Sigmoid colon (tissue), 7 donors: ENCODE results near the gene LGALS9C. TPM values are rescaled to one million over a fixed set of nuclear protein-coding genes. Genes with fewer than 3 reads are reported as not detected.
"Not testable (repeated sequence)": the region's sequence is repeated elsewhere in the genome, so short reads cannot be mapped to it uniquely, and the experiment has no call there.

Source experiments
- DNase-seq: peaks from one replicate; pipeline ENCODE4 v3.0.0-alpha.2; 2019
- H3K27ac ChIP-seq, 4 donors: fragments of 200-600 bp; sonication (generic); one replicate each; pipeline ENCODE4 v1.5.1; 2016 to 2019; ENCODE audit warnings: mild to moderate bottlenecking in 1 of 4
- H3K27me3 ChIP-seq, 3 donors: fragments of 200-600 bp; sonication (generic); one replicate each; pipeline ENCODE4 v1.5.1; 2019; ENCODE audit warnings: mild to moderate bottlenecking in 1 of 3
- H3K36me3 ChIP-seq, 4 donors: fragments of 200-600 bp; sonication (generic); one replicate each; pipeline ENCODE4 v1.5.1; 2016 to 2019
- H3K4me1 ChIP-seq, 4 donors: fragments of 200-600 bp; sonication (generic); one replicate each; pipeline ENCODE4 v1.5.1; 2017 to 2019
- H3K4me3 ChIP-seq, 4 donors: fragments of 200-600 bp; sonication (generic); one replicate each; pipeline ENCODE4 v1.5.1; 2017 to 2019; ENCODE audit warnings: mild to moderate bottlenecking in 2 of 4, moderate library complexity in 1 of 4
- H3K9me3 ChIP-seq, 4 donors: fragments of 200-600 bp in 3 of 4; sonication (generic) in 3 of 4; one replicate each; pipeline versions ENCODE4 v1.5.1 to v1.6.1; 2013 to 2019
- WGBS, 2 donors: extraction: QIAGEN DNeasy Blood & Tissue Kit; methylation state at CpG; one replicate each; pipeline ENCODE4 v1.1.7; 2013; 5-methylcytosine and 5-hydroxymethylcytosine counted together
- intact Hi-C: fragments of 100-400 bp; cut with DNase I; formaldehyde crosslinking; loops from one replicate; pipeline ENCODE4 v1.15.1; 2023
- polyA plus RNA-seq, 3 donors: library from polyadenylated mRNA; stranded (reverse); fragments of 200-250 nt; gene quantifications; one replicate each; pipeline ENCODE4 v1.2.3, GENCODE V29; 2013
- small RNA-seq, 3 donors: library from RNA; depleted of rRNA; stranded (forward); fragments of <200 nt; gene quantifications; one replicate each; pipeline ENCODE3, GENCODE V24; 2016
- total RNA-seq, 4 donors: library from RNA; depleted of rRNA; stranded (reverse); fragments of >200 nt; gene quantifications; one replicate each; pipeline ENCODE4 v1.1.0, GENCODE V29; 2016
- donor health status: healthy with polysubstance abuse.
- donor health status: Bipolar disorder and iron deficiency.
- donor health status: healthy.

LGALS9C gene
- total and polyA plus RNA-seq, 7 donors = 0.83 to 105 (median 34.1) TPM; not detected in 3

DNA sequence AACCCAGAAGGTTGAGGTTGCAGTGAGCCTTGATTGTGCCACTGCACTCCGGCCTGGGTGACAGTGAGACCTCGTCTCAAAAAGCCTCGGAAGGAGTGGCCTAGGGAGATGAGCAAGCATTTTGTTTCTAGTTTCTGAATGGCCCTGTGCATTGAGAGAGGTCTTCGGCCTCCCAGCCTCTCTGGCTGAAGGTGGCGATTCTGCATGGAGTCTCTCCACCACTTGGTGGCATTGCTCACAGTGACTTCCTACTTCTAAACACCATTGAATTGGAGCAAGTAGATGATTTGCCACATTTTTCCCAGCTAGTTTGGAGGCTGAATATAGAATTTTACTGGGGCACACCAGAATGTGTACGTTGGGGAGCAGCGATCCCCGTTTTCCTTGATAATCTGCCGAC is 48.4 kb downstream of the LGALS9C start:
- 64 to 84% methylated on average over 7 of the region's 9 CpGs for WGBS, 2 donors
- H3K36me3 ChIP-seq = not testable (repeated sequence)

DNA sequence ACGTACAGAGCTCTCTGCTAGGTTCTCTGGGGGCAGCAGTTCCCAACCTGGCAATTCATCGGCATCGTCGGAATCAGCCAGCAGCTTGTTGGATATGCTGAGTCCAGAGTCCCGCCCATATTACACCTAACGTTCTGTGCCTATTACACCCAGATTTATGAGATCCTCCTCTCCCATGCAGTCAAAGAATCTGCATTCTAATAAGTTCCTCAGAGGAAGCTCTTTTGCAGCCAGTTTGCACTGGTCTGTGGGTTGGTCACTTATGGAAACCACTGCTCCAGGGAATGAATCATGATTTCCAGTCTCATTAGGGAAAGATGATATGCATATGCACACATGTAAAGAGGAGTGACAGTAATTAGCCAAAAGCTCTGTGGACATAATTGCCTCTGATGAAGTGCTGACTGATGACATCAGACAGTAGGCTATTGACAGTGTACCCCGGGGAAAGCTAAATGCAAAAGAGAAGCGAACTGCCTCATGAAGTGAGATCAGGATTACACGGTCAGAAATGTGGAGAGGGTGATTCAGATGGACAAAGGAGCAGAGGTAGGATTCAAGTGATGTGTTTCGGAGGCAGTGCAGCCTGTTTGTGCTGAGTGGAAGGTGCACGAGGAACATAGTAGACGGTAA is 49.7 kb downstream of the LGALS9C start:
- H3K36me3 ChIP-seq, H3K4me3 ChIP-seq, H3K27ac ChIP-seq, H3K9me3 ChIP-seq, intact Hi-C loops, H3K27me3 ChIP-seq, DNase-seq, H3K4me1 ChIP-seq: not testable (repeated sequence)
- 68 to 85% methylated on average over 5 to 10 of the region's 12 CpGs for WGBS, 2 donors

More for the DNA sequence above, 48.4 kb downstream of the LGALS9C start:
- H3K4me3 ChIP-seq, H3K9me3 ChIP-seq, DNase-seq, H3K27me3 ChIP-seq, intact Hi-C loops, H3K4me1 ChIP-seq, H3K27ac ChIP-seq: not testable (repeated sequence)

DNA sequence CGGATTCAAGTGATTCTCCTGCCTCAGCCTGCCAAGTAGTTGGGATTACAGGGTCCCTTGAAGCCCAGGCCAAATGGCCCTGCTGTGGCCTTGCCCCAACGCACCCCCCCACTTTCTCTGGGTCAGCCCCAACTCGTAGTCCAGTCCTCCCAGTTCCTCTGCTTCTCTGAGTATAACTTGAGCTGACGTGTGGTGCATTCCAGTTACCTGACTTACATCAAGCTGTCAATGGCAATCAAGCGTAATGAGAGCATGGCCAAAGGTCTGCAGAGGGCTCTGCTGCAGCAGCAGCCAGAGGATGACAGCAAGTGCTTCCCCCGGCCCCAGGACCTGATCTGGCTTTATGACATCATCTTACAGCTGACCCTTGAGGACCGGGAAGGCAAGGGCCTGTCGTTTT is 50.8 kb downstream of the LGALS9C start:
- H3K4me1 ChIP-seq, intact Hi-C loops, H3K27ac ChIP-seq, H3K27me3 ChIP-seq, DNase-seq, H3K36me3 ChIP-seq, H3K4me3 ChIP-seq, H3K9me3 ChIP-seq: not testable (repeated sequence)
- 83 to 88% methylated on average over 8 of the region's 8 CpGs for WGBS, 2 donors

DNA sequence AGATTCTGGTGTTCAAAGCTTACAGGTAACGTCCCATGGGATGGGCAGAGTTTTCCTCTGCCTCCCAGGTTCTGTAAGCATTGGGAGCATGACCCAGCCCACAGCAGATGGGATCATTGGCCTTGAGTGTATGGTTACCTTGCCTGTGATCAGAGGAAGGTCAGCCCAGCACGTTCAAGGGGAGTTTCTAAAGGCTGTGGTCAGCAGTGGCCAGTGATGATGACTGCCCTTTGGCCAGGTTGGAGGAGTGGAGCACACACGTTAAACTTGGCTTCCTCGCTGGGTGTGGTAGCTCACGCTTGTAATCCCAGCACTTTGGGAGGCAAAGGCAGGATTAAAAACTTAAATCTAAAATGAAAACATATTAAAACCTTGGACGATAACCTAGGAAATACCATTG is 51.8 kb downstream of the LGALS9C start:
- 45 to 87% methylated on average over 2 to 4 of the region's 6 CpGs for WGBS, 2 donors
- H3K27me3 ChIP-seq, H3K4me3 ChIP-seq, H3K4me1 ChIP-seq, H3K9me3 ChIP-seq, DNase-seq, intact Hi-C loops, H3K27ac ChIP-seq, H3K36me3 ChIP-seq: not testable (repeated sequence)

DNA sequence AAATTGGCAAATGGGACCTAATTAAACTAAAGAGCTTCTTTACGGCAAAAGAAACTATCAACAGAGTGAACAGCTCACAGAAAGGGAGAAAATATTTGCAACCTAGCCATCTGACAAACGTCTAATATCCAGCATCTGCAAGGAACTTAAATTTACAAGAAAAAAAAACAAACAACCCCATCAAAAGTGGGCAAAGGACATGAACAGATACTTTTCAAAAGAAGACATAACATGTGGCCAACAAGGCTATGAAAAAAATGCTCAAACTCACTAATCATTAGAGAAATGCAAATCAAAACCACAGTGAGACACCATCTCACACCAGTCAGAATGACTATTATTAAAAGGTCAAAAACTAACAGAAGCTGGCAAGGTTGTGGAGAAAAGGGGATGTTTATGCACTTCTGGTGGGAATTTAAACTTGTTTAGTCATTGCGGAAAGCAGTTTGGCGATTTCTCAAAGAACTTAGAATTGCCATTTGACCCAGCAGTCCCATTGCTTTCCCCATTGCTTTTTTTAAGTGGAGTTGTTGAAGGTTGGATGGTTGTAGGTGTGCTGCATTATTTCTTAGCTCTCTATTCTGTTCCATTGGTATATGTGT is 52.4 kb downstream of the LGALS9C start:
- H3K27ac ChIP-seq, H3K27me3 ChIP-seq, intact Hi-C loops, H3K4me1 ChIP-seq, DNase-seq, H3K4me3 ChIP-seq, H3K36me3 ChIP-seq, H3K9me3 ChIP-seq: not testable (repeated sequence)
- WGBS, 2 donors = 82 to 92% methylated on average over 4 of the region's 4 CpGs

DNA sequence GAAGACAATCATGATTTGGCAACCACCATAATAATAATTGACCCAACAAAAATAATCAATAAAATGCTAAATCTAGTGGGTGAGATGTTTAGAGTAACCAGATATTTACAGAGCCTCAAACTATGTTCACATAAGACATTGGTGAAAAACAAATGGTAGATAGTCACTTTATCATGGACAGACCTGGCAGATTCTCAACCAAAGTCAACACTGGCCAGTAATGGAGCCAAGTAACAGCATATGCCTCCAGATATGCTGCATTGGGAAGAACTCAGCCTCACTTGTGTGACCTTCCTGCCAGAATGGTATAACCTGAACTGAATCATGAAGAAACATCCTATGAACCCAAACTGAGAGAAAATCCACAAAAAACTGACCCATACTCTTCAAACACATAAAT is 53.8 kb downstream of the LGALS9C start:
- DNase-seq, H3K27me3 ChIP-seq, H3K27ac ChIP-seq, intact Hi-C loops, H3K4me1 ChIP-seq, H3K36me3 ChIP-seq, H3K4me3 ChIP-seq, H3K9me3 ChIP-seq: not testable (repeated sequence)

DNA sequence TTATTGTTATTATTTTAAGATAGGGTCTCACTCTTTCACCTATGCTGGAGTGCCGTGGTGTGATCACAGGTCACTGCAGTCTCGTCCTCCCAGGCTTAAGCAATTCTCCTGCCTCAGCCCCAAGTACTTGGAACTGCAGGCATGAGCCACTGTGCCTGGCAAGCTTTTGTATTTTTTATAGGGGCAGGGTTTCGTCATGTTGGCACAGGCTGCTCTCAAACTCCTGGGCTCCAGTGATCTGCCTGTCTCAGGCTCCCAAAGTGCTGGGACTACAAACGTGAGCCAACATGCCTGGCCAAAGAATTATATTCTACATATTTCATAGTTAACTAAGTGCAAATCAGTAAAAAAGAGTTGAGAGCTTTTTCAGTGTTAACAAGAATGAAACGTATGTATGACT is 65.6 kb downstream of the LGALS9C start:
- 19 to 48% methylated on average over 2 to 4 of the region's 5 CpGs for WGBS, 2 donors
- intact Hi-C loops, H3K36me3 ChIP-seq, DNase-seq, H3K4me1 ChIP-seq, H3K9me3 ChIP-seq, H3K4me3 ChIP-seq, H3K27me3 ChIP-seq: not testable (repeated sequence)
- peak overlapping the region in 1 of 4 donors; percentile 41 for H3K27ac ChIP-seq

DNA sequence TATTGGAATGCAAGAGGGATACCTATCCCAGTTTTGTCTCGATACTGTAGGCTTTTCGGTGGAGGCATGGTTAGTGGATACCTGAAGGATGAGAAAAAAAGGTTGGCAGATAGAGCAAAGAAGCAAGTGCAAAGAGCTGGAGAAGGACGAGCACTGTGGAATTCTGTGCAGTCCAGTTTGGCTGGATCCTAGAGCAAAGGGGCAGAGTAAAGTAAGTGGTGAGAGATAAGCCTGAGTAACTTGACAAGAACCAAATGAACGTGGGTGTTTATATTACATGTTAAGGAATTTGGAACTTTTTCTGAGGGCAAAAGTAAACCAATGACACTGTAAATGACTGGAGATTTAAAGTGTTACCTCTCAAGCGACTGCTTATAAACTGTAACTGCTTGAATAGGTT is 66.3 kb downstream of the LGALS9C start:
- 23 to 62% methylated on average over 4 of the region's 5 CpGs for WGBS, 2 donors
- H3K36me3 ChIP-seq, intact Hi-C loops: not testable (repeated sequence)

More for the DNA sequence above, 66.3 kb downstream of the LGALS9C start:
- not testable (repeated sequence) for H3K27me3 ChIP-seq, DNase-seq, H3K4me1 ChIP-seq, H3K27ac ChIP-seq, H3K4me3 ChIP-seq, H3K9me3 ChIP-seq

Small RNA genes lying within 50 kb of the gene (small RNA-seq; reads per million reads assigned to genes)
- gene AL353997.1 = 0 reads per million in 3 donors
- gene AL353997.4 = 0 reads per million in 3 donors

Other genes starting within 250 kb of the LGALS9C start
- gene FLII, start 218.1 kb upstream of the LGALS9C start, total RNA-seq = 100 to 1,000 TPM; 222 to 422 (median 236) TPM
- gene FLII, start 218.1 kb upstream of the LGALS9C start, polyA plus RNA-seq = 100 to 1,000 TPM; 115 to 208 (median 136) TPM
- gene MIEF2, start 216.1 kb upstream of the LGALS9C start, total RNA-seq = 10 to 100 TPM in 3 of 4 donors, 1 to 10 TPM in 1; 8.7 to 14.4 (median 11.7) TPM
- 10 to 100 TPM in 2 of 3 donors, 1 to 10 TPM in 1; 3.7 to 11.4 (median 11.1) TPM for gene MIEF2, start 216.1 kb upstream of the LGALS9C start, polyA plus RNA-seq
- 10 to 100 TPM; 22.1 to 42.4 (median 26.0) TPM for gene TOP3A, start 161.8 kb upstream of the LGALS9C start, total RNA-seq
- gene TOP3A, start 161.8 kb upstream of the LGALS9C start, polyA plus RNA-seq = 10 to 100 TPM in 1 of 3 donors, 1 to 10 TPM in 2; 5.4 to 21.6 (median 5.5) TPM
- gene SMCR8, start 161.5 kb upstream of the LGALS9C start, total RNA-seq = 10 to 100 TPM in 3 of 4 donors, 1 to 10 TPM in 1; 9.3 to 12.2 (median 10.6) TPM
- gene SMCR8, start 161.5 kb upstream of the LGALS9C start, polyA plus RNA-seq = 10 to 100 TPM in 1 of 3 donors, 1 to 10 TPM in 2; 4.2 to 16.6 (median 6.7) TPM
- 10 to 100 TPM; 21.9 to 34.2 (median 26.9) TPM for gene SHMT1, start 113.2 kb upstream of the LGALS9C start, total RNA-seq
- 10 to 100 TPM; 16.2 to 34.8 (median 24.7) TPM for gene SHMT1, start 113.2 kb upstream of the LGALS9C start, polyA plus RNA-seq
- gene EVPLL, start 99.0 kb upstream of the LGALS9C start, total RNA-seq = not detected
- under 1 TPM in 2 of 3 donors, not detected in 1; 0.28 to 0.60 TPM for gene EVPLL, start 99.0 kb upstream of the LGALS9C start, polyA plus RNA-seq
- under 1 TPM in 1 of 4 donors, not detected in 3; 0.27 TPM for gene TBC1D28, start 167.6 kb downstream of the LGALS9C start, total RNA-seq
- not detected for gene TBC1D28, start 167.6 kb downstream of the LGALS9C start, polyA plus RNA-seq
- gene FOXO3B, start 205.5 kb downstream of the LGALS9C start, total RNA-seq = 10 to 100 TPM in 1 of 4 donors, 1 to 10 TPM in 3; 5.7 to 10.2 (median 7.8) TPM
- gene FOXO3B, start 205.5 kb downstream of the LGALS9C start, polyA plus RNA-seq = 1 to 10 TPM in 1 of 3 donors, not detected in 2; 1.7 TPM